Measurements from ENCODE around the gene STK11.

GRCh38 chr19:1182727-1183126 is 22.9 kb upstream of the STK11 start:
- no peak for TF ChIP-seq RFX5 (IDR thresholded peaks at IDR 0.05)
- no peak for TF ChIP-seq CHD2 (IDR thresholded peaks at IDR 0.05; ENCODE audit: low read length, partially characterized antibody)
- TF ChIP-seq CTCF (IDR thresholded peaks at IDR 0.05): no peak
- TF ChIP-seq KDM1A (IDR thresholded peaks at IDR 0.05; ENCODE audit: low read depth): no peak
- no peak for TF ChIP-seq HOXB5 (CRISPR knock-in tag; IDR thresholded peaks at IDR 0.05)
- no peak for TF ChIP-seq POLR2A (IDR thresholded peaks at IDR 0.05; ENCODE audit: low read length)
- no peak for TF ChIP-seq USF2 (IDR thresholded peaks at IDR 0.05)
- TF ChIP-seq PHF8 (IDR thresholded peaks at IDR 0.05; ENCODE audit: borderline replicate concordance, low read depth): no peak
- no peak for TF ChIP-seq EHMT2 (IDR thresholded peaks at IDR 0.05; ENCODE audit: low read depth)
- no peak for TF ChIP-seq ZFP36 (IDR thresholded peaks at IDR 0.05; ENCODE audit: borderline replicate concordance, partially characterized antibody)
- TF ChIP-seq NPAS2 (CRISPR knock-in tag; IDR thresholded peaks at IDR 0.05; ENCODE audit: borderline replicate concordance): no peak
- no peak for TF ChIP-seq ELK1 (IDR thresholded peaks at IDR 0.05; ENCODE audit: low read depth, low read length)
- no peak for TF ChIP-seq HDAC2 (IDR thresholded peaks at IDR 0.05)
- TF ChIP-seq, protein P1, sequence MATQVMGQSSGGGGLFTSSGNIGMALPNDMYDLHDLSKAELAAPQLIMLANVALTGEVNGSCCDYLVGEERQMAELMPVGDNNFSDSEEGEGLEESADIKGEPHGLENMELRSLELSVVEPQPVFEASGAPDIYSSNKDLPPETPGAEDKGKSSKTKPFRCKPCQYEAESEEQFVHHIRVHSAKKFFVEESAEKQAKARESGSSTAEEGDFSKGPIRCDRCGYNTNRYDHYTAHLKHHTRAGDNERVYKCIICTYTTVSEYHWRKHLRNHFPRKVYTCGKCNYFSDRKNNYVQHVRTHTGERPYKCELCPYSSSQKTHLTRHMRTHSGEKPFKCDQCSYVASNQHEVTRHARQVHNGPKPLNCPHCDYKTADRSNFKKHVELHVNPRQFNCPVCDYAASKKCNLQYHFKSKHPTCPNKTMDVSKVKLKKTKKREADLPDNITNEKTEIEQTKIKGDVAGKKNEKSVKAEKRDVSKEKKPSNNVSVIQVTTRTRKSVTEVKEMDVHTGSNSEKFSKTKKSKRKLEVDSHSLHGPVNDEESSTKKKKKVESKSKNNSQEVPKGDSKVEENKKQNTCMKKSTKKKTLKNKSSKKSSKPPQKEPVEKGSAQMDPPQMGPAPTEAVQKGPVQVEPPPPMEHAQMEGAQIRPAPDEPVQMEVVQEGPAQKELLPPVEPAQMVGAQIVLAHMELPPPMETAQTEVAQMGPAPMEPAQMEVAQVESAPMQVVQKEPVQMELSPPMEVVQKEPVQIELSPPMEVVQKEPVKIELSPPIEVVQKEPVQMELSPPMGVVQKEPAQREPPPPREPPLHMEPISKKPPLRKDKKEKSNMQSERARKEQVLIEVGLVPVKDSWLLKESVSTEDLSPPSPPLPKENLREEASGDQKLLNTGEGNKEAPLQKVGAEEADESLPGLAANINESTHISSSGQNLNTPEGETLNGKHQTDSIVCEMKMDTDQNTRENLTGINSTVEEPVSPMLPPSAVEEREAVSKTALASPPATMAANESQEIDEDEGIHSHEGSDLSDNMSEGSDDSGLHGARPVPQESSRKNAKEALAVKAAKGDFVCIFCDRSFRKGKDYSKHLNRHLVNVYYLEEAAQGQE (IDR thresholded peaks at IDR 0.05): no peak
